Suppressor macrophage (primary cell): ENCODE results near the gene WDR1.
"Not testable (repeated sequence)": the region's sequence is repeated elsewhere in the genome, so short reads cannot be mapped to it uniquely, and the experiment has no call there.

Experiments
- DNase-seq, 4 experiments: peaks; one replicate each; pipeline ENCODE4 v3.0.0-alpha.2; 2020 to 2022

Gene WDR1

DNA sequence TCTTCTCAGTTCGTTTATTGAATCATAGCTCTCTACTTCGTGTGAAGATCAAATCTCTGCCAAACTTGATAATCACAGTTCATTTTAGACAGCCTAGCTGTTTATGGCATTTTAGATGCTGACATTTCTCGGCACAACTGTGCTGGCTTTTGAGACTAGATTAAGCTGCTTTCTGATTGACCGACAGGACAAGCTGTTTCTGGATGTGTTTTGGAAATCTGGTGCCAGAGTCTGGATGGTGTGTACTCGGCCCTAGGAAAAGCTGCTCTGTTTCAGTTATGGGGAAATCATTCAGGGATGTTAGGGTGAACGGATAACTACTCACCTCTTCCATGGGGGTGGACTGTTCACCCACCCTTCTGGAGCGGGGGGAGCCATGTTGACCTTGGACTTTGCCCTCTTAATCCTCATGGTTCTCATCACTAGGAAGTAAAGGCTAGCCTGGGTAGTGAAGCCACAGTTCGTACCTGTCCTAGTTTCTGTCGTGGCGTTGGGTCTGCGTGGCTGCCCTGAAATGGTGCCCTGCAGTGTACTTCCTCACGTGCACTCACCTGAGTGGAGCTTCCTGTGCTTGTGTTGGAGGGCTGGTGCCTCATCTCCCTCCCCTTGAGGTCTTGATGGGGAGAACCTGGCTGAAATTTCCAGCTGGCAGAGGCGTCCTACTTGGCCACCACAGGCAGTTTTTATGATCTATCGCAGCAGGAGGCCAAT is 13.7 kb upstream of the WDR1 start:
- no peak for DNase-seq

DNA sequence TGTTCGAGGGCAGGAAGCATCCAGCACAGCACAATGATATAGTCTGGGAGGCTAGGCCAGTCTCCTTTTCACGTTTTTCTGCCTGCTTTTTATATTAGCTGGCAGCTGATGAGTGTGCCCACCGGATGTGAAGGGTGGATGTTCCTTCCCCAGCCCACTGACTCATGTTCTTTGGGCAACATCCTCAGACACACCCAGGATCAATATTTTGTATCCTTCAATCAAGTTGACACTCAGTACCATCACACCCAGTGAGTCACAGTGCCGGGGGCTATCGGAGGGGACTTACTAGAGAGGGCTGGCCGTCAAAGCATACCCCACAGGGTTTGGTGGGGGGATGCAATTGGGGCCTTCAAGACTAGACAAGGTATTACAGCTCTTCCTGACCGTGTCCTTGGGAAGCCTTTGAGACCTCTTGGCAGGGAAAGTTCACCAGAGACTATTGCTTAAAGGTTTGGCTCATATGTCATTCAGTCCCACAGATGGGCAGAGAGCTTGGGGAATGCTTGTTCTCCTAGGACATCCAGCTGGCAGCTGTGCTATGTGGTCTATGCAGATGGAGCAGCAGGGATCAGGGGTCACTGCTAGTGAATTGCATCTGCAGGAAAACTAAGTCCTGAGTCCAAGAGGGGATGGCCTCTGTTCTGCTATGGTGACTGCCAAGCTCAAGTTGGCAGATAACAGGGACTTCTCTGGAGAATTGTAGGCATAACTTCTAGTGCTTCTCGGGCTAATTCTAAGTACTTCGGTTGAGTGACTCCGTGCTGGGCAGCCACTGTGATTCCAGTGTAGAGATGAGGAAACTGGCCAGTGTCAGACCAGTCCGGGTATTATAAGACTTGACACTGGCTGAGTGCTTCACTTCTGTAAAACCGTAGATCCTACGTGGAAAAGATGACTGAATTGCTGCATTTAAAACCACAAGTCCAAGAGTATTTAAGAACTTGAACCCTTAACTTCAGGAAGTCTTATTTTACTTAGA is 12.9 kb upstream of the WDR1 start:
- no peak for DNase-seq

DNA sequence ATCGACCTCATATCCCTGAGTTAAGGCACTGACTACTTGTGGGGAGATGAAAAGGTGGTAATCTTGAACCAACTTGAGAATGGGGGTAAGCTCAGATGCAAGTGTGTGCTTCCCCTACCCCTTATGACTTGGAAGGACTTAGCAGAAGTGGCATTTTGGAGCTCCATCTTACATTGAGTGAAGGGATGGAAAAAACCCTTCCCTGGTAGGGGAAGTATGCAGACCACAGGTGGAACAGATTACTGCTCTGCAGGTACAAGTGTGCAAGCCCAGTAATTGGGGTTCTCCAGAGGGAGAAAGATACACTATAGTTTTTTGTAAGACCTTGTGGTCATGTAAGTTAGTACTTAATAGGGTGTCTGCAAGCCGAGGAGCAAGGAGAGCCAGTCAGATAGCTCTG is 12.2 kb upstream of the WDR1 start:
- no peak for DNase-seq

DNA sequence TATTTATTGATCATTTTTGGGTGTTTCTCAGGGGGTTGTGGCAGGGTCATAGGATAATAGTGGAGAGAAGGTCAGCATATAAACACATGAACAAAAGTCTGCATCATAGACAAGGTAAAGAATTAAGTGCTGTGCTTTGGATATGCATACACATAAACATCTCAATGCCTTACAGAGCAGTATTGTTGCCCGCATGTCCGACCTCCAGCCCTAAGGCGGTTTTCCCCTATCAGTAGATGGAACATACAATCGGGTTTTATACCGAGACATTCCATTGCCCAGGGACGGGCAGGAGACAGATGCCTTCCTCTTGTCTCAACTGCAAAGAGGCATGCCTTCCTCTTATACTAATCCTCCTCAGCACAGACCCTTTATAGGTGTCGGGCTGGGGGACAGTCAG is 10.9 kb upstream of the WDR1 start:
- not testable (repeated sequence) for DNase-seq

DNA sequence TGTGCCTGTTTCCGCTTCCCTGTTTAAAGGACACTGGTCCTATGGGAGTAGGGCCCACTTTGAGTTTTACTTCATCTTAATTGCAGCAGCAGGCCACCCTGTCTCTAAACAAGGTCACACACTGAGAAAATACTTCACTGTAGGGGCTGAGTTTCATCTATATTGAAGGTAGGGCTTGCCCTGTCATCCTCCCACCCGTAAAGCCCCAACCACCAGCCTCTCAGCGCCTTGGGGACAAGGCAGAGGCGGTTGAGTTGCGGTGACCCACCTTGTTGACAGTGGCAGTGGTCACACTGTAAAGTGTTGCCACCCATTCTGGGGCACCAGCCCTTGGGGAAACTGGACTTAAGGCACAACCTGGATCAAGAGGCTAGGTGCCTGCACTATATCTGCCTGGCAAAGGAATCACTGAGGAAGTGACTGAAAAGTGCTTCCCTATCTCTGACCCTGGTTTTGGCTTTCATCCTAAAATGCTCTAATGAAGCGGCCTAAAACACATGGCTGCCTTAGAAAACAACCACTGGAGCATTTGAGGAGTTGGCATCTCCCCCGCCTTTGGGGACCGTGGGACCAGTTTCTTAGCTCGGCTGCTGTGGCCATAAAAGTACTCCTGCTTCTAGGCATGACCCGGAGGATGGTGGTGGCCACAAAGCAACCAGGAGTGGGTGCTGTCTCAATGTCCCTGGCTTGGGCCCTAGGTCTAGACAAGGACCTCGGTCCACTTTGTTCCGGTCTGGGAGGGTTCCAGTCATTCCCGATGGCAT is 7.8 kb upstream of the WDR1 start:
- DNase-seq: peak; percentile 20 to 51 (median 32)

DNA sequence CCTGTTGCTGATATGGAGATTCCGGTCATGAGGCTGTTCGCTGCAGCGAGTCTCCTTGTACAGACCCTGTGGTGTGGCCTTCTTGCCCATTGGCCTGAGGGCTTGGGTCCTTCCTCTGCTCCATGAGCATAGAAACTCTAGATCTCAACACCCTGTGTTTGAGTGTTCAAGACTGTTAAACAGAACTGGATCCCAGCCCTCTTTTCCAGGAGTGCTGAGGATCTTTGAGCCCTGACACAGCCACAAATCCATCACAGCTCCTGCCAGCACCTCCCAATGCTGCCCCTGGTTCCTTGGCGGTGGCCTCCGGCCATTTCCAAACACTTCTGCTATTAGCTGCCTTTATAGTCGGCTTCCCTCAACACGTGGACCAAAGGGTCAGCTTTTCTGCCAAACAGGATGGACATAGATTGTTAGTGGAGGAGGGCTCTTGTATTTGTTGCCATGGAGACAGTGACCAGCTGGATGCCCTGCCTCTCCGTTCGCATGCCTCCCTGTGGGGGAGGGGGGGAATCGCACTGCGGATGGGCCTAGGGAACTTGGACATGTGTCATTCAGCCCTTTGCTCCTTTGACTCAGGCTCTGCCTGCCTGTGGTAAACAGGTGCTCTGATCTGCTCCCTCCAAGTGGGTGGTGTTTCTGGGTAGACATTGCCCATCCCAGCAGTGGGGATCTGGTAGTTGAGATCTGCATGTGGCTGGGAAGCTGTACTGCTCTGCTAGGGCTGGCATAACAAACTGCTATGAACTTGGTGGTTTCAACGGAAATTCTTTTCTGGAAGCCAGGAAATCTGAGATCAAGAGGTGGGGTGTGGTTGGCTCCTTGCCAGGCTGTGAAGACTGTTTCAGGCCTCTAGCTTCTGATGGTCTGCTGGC is 6.9 kb upstream of the WDR1 start:
- no peak for DNase-seq

DNA sequence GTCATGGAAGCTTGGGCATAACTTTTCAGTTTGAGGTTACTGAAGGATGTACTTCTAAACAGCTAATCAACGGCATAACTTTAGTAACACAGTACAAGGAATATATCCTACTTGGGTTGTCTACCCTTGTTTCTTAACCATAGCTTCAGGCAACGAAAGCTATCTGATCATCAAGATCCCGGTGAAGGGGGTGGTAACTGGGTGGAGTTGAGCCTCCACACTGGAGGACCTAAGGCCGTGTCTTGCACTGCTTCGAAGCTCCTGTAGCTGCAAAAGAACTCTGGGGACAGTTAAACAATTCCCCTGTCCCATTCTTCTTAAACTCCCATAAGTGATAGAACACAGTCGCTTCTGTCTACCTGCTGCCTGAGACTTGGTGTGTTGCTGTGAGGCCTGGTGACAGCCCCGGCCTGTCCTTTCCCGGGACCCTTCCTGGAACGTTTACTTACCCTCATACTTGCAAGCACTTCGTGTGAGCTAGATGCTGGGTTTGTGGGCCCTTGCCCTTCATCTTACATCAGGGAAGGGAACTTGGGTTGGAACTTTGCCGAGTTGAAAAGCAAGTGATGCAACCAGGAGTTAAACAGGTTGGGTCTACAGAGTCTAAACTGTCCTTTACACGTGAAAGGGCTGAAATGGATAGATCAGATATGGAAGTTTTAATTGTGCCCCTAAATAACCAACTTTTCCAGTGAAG is 5.8 kb upstream of the WDR1 start:
- no peak for DNase-seq

DNA sequence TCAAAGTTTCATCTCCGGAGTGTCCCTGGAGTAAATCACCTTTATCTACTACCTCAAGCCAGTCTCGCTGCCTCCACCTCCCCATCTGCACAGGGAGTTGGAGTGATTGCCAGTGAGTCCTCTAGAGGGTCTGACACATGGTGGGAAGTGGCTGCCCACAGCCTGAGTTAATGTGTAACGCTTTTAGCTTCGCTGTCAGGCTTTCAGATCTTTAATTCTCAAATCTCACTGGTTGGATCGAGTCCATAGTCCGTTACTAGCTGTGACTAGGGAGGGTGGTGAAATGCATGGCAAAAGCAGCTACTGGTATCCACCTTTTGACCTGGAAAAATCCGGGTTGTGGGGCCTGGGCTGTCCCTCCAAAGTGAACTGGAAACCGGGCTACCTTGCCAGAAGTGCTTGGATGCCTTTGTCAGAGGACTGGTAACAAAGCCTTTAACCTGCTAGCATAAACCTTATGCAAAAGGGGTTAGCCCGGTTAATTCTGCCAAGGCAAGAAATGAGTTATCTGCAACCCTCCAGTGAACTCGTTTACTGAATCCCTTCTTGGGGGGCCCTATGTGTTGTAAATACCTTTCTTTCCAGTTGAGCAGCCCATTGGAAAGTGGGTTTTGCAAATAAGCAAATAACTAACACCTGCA is 5.1 kb upstream of the WDR1 start:
- no peak for DNase-seq

DNA sequence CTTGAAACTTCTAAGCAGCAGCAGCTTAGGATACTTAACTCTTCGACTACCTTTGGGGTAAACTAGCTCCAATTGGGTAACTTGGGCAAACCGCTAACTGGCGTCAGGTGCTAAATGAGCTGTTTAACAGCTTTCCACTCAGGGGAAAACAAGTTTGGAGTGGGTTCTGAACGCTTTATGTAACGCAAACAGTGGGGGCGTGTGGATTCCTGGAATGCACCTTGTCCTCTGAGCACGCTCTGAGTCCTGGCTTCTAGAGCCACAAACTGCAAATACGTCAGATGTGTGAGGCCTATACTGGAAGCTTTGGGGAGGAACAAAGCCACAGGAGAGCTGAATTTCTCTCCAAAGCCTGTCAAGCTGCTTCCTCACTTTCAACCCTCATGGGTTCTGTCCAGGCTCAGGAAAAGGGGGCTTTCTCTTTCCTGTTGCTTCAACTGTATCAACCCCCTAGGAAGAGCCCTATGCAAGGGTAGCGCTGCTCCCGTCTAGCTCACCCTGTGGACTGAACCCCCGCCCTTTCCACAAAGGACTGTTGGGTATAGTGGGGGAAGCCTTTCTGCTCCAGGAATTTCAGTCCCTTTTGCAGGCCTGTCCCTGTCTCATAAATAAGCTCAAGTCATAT is 4.5 kb upstream of the WDR1 start:
- DNase-seq: no peak

DNA sequence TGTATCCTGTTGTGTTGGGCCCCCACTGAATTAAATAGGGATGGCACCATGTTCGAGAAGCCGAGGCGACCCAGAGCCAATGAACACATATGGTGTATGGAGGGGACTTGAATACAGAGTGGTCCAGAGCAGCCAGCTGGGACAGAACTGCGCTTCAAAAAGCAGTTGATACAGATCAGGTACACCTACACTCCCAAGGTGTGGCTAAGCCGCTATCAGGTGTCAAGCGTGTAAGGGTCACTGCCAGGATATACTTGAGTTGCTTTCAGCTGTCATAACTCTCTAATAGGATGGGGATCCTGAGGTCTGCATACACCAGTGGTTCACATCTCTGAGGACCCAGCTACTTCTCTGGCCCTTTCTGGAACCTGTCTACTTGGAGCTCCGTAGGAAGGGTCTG is 3.2 kb upstream of the WDR1 start:
- DNase-seq: no peak

DNA sequence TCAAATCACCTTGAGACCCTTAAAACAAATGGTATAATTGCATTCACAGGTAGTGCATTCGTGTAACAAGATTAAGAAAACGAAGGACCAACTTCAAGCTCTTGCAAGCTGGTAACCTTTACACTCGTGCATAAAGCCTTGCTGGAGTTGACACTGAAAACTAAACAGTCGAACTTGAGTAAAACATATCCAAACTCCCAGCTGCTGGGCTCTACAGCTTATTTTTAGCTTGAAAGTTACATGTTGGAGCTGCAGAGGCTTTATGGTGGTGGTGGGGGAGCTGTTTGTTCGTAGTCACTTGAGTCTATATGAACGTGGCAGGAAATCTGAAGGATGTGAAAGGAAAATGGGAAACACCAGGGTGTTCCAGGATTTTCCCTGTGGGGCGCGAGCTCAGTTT is 2.7 kb upstream of the WDR1 start:
- DNase-seq: no peak

DNA sequence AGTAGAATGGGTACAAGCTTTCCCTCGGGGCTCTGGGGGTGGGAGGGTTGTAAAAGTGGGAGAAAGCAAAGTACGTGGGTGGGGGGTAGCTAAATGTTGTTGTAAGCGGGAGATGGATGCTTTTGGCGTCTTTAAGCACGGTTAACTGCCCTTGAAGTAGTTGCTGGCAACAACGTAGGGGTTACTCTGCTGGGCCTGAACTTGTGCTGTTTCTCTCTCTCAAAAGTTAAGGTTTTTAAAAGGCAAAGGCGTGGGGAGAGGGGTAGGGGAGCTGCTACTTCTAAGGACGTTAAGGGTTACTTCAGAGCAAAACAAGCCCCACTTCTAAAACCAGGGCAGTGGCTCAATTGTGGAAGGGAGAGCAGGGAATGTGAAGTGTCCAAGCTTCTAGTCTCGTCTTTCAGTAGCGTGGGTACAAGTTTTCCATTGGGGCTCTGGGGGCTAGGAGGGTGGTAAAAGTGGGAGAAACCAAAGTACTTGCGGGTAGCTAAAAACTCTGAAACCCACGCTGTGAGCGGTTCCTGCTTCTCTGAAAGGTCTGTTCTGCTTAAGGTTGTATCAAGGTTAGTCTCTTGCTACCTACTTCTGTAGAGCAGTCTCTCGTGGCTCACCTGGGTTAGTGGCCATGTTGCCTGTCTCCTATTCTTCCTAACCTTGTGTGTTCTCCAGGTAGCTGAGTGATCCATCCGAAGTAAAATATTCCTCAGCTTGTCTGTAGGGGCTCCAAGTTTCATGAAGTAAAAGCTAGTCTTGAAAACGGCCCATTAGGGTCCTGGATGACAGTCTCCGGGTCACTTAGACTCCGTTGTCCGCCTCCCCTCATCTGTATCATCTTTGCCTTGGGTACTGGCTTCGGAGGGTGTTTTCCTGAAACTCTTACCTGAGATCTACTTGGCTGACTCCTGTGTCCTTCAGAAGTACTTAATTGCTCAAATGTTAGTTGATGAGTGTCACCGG is 1.7 kb upstream of the WDR1 start:
- DNase-seq: no peak

DNA sequence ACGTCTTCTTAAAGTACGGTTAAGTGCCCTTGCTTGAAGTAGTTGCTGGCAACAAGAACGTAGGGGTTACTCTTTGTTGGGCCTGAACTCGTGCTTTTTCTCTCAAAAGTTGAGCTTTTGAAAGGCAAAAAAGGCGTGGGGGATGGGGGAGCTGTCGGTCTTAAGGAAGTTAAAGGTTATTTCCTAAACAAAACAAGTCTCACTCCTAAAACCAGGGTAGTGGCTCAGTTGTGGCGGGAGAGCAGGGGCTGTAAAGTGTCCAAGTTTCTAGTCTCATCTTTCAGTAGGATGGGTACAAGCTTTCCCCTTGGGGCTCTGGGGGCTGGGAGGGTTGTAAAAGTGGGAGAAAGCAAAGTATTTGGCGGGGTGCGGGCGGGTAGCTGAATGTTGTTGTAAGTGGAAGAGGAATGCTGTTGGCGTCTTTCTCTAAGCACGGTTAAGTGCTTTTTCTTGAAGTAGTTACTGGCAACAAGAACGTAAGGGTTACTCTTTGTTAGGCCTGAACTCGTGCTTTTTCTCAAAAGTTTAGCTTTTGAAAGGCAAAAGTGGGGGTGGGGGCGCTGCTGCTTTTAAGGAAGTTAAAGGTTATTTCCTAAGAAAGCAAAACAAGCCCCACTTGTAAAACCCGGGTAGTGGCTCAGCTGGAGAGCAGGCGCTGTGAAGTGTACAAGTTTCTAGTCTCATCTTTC is 904 bp upstream of the WDR1 start:
- peak; percentile 78 to 92 (median 82) for DNase-seq

DNA sequence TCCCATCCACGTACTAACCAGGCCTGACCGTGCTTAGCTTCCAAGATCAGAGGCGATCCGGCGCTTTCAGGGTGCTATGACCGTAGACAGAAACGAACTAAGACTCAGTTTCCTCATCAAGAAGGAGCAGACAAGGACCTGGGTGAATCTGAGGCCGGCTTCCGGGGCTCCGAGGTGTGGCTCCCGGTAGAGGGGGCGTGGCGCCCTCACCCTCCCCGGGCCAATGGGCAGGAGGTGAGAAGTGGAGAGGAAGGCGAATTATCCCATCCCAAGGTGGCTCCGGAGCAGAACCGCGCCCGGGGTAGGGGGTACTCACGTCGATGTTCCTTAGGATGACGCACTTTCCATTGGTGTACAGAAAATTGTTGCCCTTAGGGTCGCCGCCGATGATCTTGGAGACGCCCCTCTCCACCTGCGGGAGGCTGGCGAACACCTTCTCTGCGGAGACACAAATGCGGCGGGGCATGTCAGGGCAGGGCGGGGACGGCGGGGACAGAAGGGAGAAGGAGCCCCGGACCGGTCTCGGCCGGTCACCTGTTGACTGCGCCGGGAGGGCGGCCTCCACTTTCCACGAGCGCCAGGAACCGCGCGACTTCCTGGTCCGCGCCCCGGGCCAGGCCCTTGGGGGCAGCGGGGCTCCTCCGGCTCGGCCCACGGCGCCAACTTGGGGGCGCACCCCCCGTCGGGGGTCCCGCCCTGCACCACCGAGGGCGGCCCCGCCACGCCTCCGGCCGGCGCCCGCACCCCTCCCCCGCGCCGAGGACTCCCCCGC is 616 bp downstream of the WDR1 start:
- DNase-seq: peak; percentile 41 to 74 (median 56)

DNA sequence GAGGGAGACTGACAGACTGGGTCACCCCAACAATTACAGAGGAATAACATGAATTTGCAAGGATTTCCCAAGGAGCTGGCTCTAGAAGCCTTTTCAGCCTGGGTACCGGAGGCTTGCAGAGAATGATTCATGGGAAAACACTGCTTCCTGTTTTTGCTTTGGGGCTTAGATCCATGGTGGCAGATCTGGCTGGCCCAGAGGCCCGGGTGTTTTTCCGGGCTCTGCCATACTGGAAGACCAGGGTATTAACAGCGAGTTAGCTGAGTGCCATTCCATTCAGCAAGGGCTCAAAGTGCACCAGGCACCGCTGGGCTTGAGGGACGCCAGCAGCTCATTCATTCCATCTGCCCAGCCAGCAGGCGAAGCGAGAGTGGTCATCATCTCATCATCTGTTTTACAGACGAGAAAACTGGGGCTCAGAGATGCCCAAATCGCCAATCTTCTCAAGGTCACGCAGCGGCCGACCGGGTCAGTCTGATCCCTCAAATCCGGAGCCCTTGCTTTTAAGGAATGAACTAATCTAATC is 1.3 kb downstream of the WDR1 start:
- DNase-seq: peak; percentile 60 to 81 (median 74)

DNA sequence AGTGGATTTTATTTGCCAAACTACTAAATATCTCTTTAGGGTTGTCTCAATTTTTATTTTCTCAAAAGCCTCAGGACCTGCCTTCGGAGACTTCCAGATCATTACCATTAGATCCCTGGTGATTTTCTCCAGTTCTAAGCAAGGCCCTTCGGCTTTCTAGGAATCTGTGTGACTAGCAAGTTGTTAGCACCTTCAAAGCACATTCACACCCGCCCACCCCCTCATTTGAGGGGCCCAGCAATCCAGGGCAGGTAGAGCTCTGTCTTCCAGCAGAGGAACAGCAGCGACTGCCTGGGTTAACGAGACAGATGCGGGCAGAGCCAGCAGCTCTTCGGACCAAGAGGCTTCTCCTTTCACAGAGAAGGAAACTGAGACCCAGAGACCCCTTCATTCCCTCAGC is 2.0 kb downstream of the WDR1 start:
- no peak for DNase-seq

DNA sequence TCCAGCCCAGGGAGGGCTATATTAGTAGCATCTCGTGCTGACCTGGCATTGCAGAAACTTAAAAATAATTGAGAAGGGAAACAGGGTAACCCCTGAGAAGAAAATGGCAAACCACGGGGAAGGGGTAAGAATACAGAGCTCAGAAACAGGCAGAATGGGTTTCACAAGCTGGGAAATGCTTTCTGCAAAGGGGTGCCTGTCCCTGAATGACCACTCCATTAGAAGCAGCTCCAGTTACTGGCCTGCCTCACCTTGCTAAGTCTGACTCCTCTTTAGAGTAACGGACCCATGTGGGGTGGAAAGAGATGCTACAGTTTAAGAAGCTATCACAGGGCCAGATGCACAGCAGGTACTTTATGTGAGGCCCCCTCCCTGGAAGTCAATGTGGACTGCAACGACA is 2.5 kb downstream of the WDR1 start:
- no peak for DNase-seq
